ENCODE measurements around the gene ITGA2. TPM values are rescaled to one million over a fixed set of nuclear protein-coding genes. Genes with fewer than 3 reads are reported as not detected.

Gene ITGA2
- total and polyA plus RNA-seq, 2 of the 8 experiments (the other 6 are each of a cell fraction or from before 2014, with no cell fraction given): 1.4 to 7.7 TPM

- Histone ChIP-seq H3K18ac (ENCODE audit: extremely low read depth, low read length) (no peak overlapping the region), H3K23ac (ENCODE audit: insufficient read length) (no peak overlapping the region), H2AK5ac (ENCODE audit: low read depth, low read length) (no peak overlapping the region), H3K4me3 (ENCODE audit: extremely low read depth in 1 of 4, insufficient read depth in 2 of 4, low read depth in 3 of 4, low read length in 4 of 4) (no peak overlapping the region), H3K36me3 (ENCODE audit: control insufficient read depth in 2 of 4, insufficient read depth in 4 of 4, low read length in 3 of 4) (no peaks in the 10 kb centered on the region), H2BK5ac (ENCODE audit: low read depth, low read length) (no peak overlapping the region), H3K27me3 (replicated peaks in 1 of 4; ENCODE audit: control insufficient read depth in 3 of 4, extremely low read depth in 1 of 4, insufficient read depth in 3 of 4, low read length in 3 of 4) (no peaks in the 10 kb centered on the region), H3K79me1 (ENCODE audit: low read depth, low read length) (no peaks in the 10 kb centered on the region), H3K27ac (ENCODE audit: low read depth, low read length) (no peak overlapping the region), H3K4me1 (replicated peaks in 1 of 4; ENCODE audit: control insufficient read depth in 3 of 4, insufficient read depth in 4 of 4, low read length in 3 of 4) (no peaks in the 10 kb centered on the region), H3K4me2 (ENCODE audit: insufficient read depth in 1 of 2, low read depth in 2 of 2, low read length in 2 of 2) (no peak overlapping the region), H2BK120ac (replicated peaks; ENCODE audit: low read depth, low read length) (no peak overlapping the region), H4K8ac (ENCODE audit: extremely low read depth, insufficient read depth, low read length) (no peak overlapping the region), H2AFZ (ENCODE audit: low read length) (no peak overlapping the region), H3K23me2 (ENCODE audit: low read depth, low read length) (no peaks in the 10 kb centered on the region), H3K56ac (replicated peaks; ENCODE audit: insufficient read length, low read depth, low read length) (no peak overlapping the region), H3K14ac (ENCODE audit: insufficient read length) (no peak overlapping the region), H2BK12ac (ENCODE audit: low read depth, low read length) (no peak overlapping the region), H4K5ac (ENCODE audit: insufficient read length, low read depth, low read length) (no peak overlapping the region), H3K9ac (replicated peaks in 1 of 4; ENCODE audit: extremely low read depth in 1 of 4, low read depth in 3 of 4, low read length in 3 of 4) (no peak overlapping the region), H2BK20ac (ENCODE audit: low read length) (no peak overlapping the region), H4K91ac (replicated peaks; ENCODE audit: insufficient read length, low read length) (no peak overlapping the region), H3K79me2 (ENCODE audit: control insufficient read depth in 1 of 2, insufficient read depth in 2 of 2, low read length in 2 of 2) (no peaks in the 10 kb centered on the region), H4K20me1 (replicated peaks in 1 of 2; ENCODE audit: control insufficient read depth in 1 of 2, insufficient read depth in 2 of 2, low read length in 2 of 2) (no peaks in the 10 kb centered on the region), H3K9me3 (ENCODE audit: insufficient read depth in 2 of 2, low read depth in 1 of 2, low read length in 1 of 2) (no peaks in the 10 kb centered on the region; a peak in 1 of 4 replicates), H2BK15ac (ENCODE audit: low read length) (no peak overlapping the region), H3K4ac (replicated peaks; ENCODE audit: insufficient read length, low read depth, low read length) (no peak overlapping the region)
- POLR2A ChIA-PET (ENCODE audit: partially characterized antibody): no interaction called here
- CTCF ChIA-PET (ENCODE audit: partially characterized antibody): interaction anchor here (0.9 to 3.9 kb wide), 8 partner anchors 19 to 95 kb away, joined by 3 to 17 read pairs (median 4); no protein-coding TSS in a partner anchor
- no peak for DNase-seq (ENCODE audit: low read depth in 1 of 2, low spot score in 2 of 2)
- 92% methylated on average over 1 of the region's 1 CpG; no CpG with 5 or more reads in 1 of the 2 experiments for WGBS, 2 experiments (ENCODE audit: extremely low coverage in 1 of 2, insufficient coverage in 1 of 2, insufficient read length in 1 of 2, insufficient replicate concordance in 2 of 2, low coverage in 1 of 2, low lambda C conversion rate in 2 of 2, missing lambda C conversion rate in 1 of 2)
- no peak for FAIRE-seq
- TF ChIP-seq TEAD4 (IDR thresholded peaks at IDR 0.05; ENCODE audit: low read depth, low read length) (no peak), KDM4A (IDR thresholded peaks at IDR 0.05; ENCODE audit: low read depth, low read length, severe bottlenecking) (no peak), CREB1 (IDR thresholded peaks at IDR 0.05) (no peak), PHF8 (conservative IDR thresholded peaks at IDR 0.05; ENCODE audit: low read depth, low read length) (no peak), KDM5A (IDR thresholded peaks at IDR 0.05; ENCODE audit: low read length) (no peak), FOSL1 (IDR thresholded peaks at IDR 0.05; ENCODE audit: insufficient read depth, low read depth, low read length) (no peak), YY1 (IDR thresholded peaks at IDR 0.05; ENCODE audit: low read depth, low read length) (no peak), RXRA (IDR thresholded peaks at IDR 0.05; ENCODE audit: insufficient read depth, low read depth, low read length) (no peak), NANOG (IDR thresholded peaks at IDR 0.05; ENCODE audit: insufficient read depth, low read depth, low read length, poor library complexity, severe bottlenecking) (no peak), JUN (IDR thresholded peaks at IDR 0.05; ENCODE audit: low read depth, low read length) (no peak), EZH2 (IDR thresholded peaks at IDR 0.05; ENCODE audit: low read depth, low read length, severe bottlenecking) (no peak), POLR2AphosphoS5 (IDR thresholded peaks at IDR 0.05; ENCODE audit: low read depth, low read length) (no peak), HDAC2 (IDR thresholded peaks at IDR 0.05; ENCODE audit: borderline replicate concordance in 1 of 2, low read depth in 2 of 2, low read length in 2 of 2) (no peak)
- TF ChIP-seq, protein P1, sequence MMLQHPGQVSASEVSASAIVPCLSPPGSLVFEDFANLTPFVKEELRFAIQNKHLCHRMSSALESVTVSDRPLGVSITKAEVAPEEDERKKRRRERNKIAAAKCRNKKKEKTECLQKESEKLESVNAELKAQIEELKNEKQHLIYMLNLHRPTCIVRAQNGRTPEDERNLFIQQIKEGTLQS (IDR thresholded peaks at IDR 0.05; ENCODE audit: insufficient read depth, low read depth, low read length): no peak
Observed at GRCh38 chr5:53010814-53011213, 21.7 kb downstream of the ITGA2 start.

All from H1 (cell line).